HG02981 (cell line): ENCODE data around the gene DNMBP.

Experiments
- ATAC-seq: cut with Tn5 transposase; IDR thresholded peaks from one replicate; pipeline ENCODE4 v1.9.1; 2021; ENCODE audit warnings: mild to moderate bottlenecking, moderate library complexity; ENCODE audit not compliant: unreplicated experiment

Gene DNMBP

GRCh38 chr10:99834410-99834809, 175.3 kb downstream of the DNMBP start:
- ATAC-seq = no peak

- ATAC-seq = no peak
These were observed 177.3 kb downstream of the DNMBP start for GRCh38 chr10:99832439-99832838.

GRCh38 chr10:99828464-99828863, 181.3 kb downstream of the DNMBP start:
- no peak for ATAC-seq

- ATAC-seq = no peak
These were observed 181.8 kb downstream of the DNMBP start for GRCh38 chr10:99827936-99828335.
